GDM1 (cell line): ENCODE results near the gene NR5A2.

Source experiments
- DNase-seq: peaks from one replicate; lab custom pipeline; 2025; lab: John Stamatoyannopoulos, UW

Gene NR5A2

GRCh38 chr1:200206340-200206739 lies 178.8 kb downstream of the NR5A2 start:
- DNase-seq: no peak

GRCh38 chr1:200206761-200207160 lies 179.3 kb downstream of the NR5A2 start:
- DNase-seq: no peak

GRCh38 chr1:200207711-200208126 lies 180.2 kb downstream of the NR5A2 start:
- no peak for DNase-seq

DNA sequence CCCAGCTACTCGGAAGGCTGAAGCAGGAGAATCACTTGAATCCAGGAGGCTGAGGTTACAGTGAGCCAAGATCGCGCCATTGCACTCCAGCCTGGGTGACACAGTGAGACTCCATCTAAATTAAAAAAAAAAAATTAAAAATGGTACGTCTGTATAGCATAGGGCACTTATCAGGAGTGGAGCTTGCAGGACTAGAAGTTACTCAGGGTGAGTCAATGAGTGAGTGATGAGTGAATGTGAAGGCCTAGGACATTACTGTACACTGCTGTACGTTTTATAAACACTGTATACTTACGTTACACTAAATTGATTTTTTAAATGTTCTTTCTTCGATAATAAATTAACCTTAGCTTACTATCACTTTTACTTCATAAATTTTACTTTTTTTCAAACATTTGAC lies 183.6 kb downstream of the NR5A2 start:
- DNase-seq: no peak

DNA sequence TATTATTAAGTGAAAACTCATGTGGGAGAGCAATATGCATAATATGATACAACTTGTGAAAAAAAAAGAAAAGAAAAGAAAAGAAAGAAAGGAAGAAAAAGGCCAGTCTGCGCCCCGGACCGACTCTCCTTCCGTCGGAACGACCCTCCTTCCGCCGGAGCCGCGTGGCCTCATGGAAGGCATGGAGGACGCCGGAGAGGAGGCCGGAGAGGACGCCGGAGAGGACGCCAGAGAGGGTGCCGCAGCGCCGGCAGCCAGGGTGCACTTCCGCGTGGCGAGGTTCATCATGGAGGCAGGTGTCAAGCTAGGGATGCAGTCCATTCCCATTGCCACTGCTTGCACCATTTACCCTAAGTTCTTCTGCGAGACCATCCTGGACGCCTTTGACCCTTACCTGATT lies 185.9 kb downstream of the NR5A2 start:
- DNase-seq: no peak

GRCh38 chr1:200213921-200214320 lies 186.4 kb downstream of the NR5A2 start:
- DNase-seq: no peak

DNA sequence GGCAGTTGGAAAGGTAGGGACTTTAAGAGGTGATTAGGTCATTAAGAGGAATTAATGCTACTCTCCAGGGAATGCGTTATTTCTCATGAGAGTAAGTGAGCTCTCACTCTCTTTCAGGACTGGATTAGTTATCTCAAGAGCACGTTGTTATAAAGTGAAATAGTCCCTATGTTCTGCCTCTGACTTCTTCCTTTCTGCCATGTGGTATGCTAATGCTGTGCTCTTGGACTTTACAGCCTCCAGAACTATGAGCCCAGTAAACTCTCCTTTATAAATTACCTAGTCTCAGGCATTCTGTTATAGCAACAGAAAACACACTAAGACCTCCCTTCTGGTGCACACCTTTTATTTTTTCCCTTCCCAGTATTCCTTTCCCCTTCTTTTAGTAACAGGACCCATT lies 187.8 kb downstream of the NR5A2 start:
- DNase-seq: no peak

DNA sequence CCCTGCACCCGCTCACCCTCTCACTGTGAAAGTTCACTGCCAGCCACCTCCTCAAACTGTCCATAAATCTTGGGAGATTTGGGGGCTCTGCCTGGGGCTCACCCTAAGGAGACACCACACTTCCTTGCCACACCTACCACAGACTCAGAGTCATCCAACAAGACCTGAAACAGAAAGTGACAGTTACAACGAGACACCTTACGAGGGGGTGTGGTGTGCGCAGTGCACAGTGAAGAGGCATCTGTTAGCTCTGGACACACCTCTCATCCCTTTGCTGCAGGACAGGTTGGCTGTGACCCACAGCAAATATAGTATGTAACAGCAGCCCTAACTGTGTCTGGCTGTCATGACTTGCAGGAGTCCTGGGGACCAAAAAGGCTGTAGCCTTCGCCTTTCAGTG lies 190.2 kb downstream of the NR5A2 start:
- no peak for DNase-seq

- no peak for DNase-seq
These were observed 194.2 kb downstream of the NR5A2 start for GRCh38 chr1:200221614-200222282.

DNA sequence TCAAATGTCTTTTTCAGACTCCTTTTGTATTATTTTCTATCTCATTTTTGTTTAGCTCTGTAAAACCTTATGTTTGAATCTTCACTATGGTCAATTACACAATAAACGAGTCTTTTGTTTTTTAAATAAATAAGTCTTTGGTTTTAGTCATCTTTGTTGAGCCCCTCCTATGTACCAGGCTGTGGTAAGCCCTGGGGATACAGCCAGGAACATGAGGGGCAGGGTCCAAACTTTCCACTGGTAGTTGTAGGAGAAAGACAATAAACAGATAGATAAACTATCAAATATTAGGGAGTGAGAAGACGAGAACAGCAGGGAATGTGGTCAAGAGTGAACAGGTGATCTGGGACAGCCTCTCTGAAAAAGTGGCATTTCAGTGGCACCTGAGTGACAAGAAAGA lies 195.7 kb downstream of the NR5A2 start:
- DNase-seq: no peak

DNA sequence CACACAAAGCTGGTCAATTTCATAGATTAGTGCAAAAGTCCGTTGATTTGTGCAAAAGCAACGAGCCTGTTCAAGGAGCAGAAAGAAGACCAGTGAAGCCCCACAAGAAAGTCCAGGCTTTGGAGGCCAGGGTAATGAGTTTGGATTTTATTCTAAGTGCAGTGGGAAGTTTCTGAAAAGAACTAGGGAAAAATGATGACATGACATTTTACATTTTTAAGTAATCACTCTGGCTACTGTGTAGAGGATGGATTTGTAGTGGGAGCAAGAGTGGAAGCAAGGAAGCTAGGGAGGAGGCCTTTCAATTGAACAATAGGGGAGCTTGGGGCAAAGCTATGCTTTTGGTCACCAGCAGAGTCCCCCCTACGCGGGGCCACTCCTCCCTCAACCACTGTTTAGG lies 196.1 kb downstream of the NR5A2 start:
- no peak for DNase-seq

GRCh38 chr1:200224315-200224714 lies 196.8 kb downstream of the NR5A2 start:
- DNase-seq: no peak

- DNase-seq: no peak
These were observed 198.9 kb downstream of the NR5A2 start for GRCh38 chr1:200226268-200226968.

DNA sequence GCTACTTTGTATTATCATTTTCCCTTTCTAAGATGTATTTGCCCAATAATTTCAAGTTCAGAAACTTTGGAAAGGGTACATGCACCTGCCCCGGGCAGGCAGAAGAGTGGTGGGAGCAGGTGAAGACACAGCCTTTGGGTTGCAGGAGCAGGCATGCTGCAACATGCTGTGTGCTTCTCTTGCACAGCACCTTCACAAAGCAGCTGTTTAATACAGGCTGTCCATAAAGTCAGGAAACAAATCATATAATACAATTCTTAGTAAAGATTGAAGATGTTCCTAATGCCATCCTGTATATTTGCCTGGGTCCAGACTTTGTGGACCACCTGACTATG lies 199.4 kb downstream of the NR5A2 start:
- DNase-seq: no peak
